ENCODE data around the gene CDCP1.

DNA sequence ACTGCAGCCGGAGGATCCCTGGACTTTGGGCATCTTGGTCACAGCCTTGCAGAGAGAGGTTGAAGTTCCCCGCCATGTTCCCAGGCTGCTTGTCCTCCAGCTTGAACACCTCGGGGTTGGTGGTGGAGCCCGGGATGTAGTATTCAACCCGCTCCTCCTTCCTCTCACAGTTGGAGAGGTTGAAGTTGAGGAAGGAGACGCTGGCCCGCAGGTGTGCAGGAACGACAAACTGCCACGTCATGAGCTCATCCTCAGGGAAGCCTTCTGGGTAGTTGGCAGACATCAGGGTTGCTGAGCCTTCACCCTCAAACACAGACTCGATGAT lies 35.7 kb downstream of the CDCP1 start:
- TF ChIP-seq, protein P1, sequence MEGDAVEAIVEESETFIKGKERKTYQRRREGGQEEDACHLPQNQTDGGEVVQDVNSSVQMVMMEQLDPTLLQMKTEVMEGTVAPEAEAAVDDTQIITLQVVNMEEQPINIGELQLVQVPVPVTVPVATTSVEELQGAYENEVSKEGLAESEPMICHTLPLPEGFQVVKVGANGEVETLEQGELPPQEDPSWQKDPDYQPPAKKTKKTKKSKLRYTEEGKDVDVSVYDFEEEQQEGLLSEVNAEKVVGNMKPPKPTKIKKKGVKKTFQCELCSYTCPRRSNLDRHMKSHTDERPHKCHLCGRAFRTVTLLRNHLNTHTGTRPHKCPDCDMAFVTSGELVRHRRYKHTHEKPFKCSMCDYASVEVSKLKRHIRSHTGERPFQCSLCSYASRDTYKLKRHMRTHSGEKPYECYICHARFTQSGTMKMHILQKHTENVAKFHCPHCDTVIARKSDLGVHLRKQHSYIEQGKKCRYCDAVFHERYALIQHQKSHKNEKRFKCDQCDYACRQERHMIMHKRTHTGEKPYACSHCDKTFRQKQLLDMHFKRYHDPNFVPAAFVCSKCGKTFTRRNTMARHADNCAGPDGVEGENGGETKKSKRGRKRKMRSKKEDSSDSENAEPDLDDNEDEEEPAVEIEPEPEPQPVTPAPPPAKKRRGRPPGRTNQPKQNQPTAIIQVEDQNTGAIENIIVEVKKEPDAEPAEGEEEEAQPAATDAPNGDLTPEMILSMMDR (IDR thresholded peaks at IDR 0.05), result no peak
- no peak for TF ChIP-seq POLR2A (IDR thresholded peaks at IDR 0.05)

Measured in right lobe of liver (tissue), 4 donors.